Measurements from ENCODE around the gene GCK.

DNA sequence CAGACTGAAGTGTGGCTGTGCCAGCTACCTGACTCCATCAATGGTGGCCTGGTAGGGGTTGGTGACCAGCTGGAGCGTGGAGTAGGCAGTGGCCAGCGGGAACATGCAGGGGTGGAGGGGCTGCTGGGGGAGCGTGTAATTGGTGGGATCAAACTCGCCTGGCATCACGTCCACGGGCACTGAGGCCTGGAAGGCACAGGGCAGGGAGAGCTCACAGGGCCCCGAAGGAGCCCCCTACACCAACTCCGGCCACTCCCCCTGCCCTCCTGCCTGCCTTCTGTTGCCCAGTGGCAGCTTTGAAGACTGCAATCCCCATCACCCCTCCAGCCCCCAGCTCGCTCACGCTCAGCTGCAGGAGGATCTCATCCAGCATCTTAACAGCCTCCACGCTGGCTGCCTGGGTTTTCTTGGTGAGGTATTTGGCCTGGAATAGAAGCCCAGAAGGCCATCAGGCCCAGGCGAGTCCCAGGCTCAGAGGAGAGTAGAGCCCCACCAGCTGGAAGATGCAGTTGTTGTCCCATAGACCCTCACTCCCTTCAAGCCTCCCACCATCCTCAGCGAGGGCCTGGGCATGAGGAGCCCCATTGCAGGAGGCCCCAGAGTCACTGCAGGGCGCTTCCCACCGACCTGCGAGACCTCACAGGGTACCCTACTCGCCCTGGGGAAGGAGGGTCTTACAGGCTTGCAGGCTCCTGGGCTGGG is 73.0 kb downstream of the GCK start:
- no peak for TF ChIP-seq PPARA (CRISPR knock-in tag; IDR thresholded peaks at IDR 0.05; ENCODE audit: borderline replicate concordance)
- TF ChIP-seq, protein P1, sequence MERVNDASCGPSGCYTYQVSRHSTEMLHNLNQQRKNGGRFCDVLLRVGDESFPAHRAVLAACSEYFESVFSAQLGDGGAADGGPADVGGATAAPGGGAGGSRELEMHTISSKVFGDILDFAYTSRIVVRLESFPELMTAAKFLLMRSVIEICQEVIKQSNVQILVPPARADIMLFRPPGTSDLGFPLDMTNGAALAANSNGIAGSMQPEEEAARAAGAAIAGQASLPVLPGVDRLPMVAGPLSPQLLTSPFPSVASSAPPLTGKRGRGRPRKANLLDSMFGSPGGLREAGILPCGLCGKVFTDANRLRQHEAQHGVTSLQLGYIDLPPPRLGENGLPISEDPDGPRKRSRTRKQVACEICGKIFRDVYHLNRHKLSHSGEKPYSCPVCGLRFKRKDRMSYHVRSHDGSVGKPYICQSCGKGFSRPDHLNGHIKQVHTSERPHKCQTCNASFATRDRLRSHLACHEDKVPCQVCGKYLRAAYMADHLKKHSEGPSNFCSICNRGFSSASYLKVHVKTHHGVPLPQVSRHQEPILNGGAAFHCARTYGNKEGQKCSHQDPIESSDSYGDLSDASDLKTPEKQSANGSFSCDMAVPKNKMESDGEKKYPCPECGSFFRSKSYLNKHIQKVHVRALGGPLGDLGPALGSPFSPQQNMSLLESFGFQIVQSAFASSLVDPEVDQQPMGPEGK (CRISPR knock-in tag; IDR thresholded peaks at IDR 0.05; ENCODE audit: borderline replicate concordance) = no peak
- no peak for TF ChIP-seq ISL1 (CRISPR knock-in tag; IDR thresholded peaks at IDR 0.05)
- TF ChIP-seq, protein P2, sequence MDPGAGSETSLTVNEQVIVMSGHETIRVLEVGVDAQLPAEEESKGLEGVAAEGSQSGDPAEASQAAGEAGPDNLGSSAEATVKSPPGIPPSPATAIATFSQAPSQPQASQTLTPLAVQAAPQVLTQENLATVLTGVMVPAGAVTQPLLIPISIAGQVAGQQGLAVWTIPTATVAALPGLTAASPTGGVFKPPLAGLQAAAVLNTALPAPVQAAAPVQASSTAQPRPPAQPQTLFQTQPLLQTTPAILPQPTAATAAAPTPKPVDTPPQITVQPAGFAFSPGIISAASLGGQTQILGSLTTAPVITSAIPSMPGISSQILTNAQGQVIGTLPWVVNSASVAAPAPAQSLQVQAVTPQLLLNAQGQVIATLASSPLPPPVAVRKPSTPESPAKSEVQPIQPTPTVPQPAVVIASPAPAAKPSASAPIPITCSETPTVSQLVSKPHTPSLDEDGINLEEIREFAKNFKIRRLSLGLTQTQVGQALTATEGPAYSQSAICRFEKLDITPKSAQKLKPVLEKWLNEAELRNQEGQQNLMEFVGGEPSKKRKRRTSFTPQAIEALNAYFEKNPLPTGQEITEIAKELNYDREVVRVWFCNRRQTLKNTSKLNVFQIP (CRISPR knock-in tag; IDR thresholded peaks at IDR 0.05; ENCODE audit: borderline replicate concordance, low read depth) = no peak
- TF ChIP-seq RARB (CRISPR knock-in tag; IDR thresholded peaks at IDR 0.05) = no peak
